OCI-LY1 (cell line): ENCODE results near the gene MOCS1.

Experiments used
- H2AFZ ChIP-seq: fragments of 200-600 bp; sonication (generic), shearing (Covaris generic); 2 replicates; pipeline ENCODE4 v1.6.0; 2014; ENCODE audit warnings: antibody characterized with exemption, mild to moderate bottlenecking, low read length
- H3F3A ChIP-seq: fragments of 200-600 bp; sonication (generic), shearing (Covaris generic); 2 replicates; pipeline ENCODE4 v1.6.0; 2014; ENCODE audit warnings: mild to moderate bottlenecking, antibody characterized with exemption, low read length, moderate library complexity; ENCODE audit not compliant: insufficient read depth
- H3K27ac ChIP-seq: fragments of 200-600 bp; sonication (generic); 2 replicates; pipeline ENCODE4 v1.5.1; 2014; ENCODE audit warnings: low read length, mixed run types, mild to moderate bottlenecking, low read depth; ENCODE audit not compliant: poor library complexity, severe bottlenecking
- H3K27me3 ChIP-seq: fragments of 200-600 bp; sonication (generic); 2 replicates; pipeline ENCODE4 v1.6.0; 2014; ENCODE audit warnings: antibody characterized with exemption, mild to moderate bottlenecking, low read length, moderate library complexity; ENCODE audit not compliant: insufficient read depth
- H3K36me3 ChIP-seq: fragments of 200-600 bp; sonication (generic); 2 replicates; pipeline ENCODE4 v1.6.1; 2014; ENCODE audit warnings: mild to moderate bottlenecking, antibody characterized with exemption, low read length, moderate library complexity, mixed read lengths; ENCODE audit not compliant: insufficient read depth
- H3K4me1 ChIP-seq: fragments of 200-600 bp; sonication (generic); 2 replicates; pipeline ENCODE4 v1.5.1; 2014; ENCODE audit warnings: mild to moderate bottlenecking, low read length, moderate library complexity; ENCODE audit not compliant: insufficient read depth, severe bottlenecking
- H3K4me2 ChIP-seq: fragments of 200-600 bp; sonication (generic), shearing (Covaris generic); 2 replicates; pipeline ENCODE4 v1.6.1; 2014; ENCODE audit warnings: low read length
- H3K4me3 ChIP-seq: fragments of 200-600 bp; sonication (generic); 2 replicates; pipeline ENCODE4 v1.5.1; 2014; ENCODE audit warnings: low read length, low read depth, mild to moderate bottlenecking, mixed read lengths; ENCODE audit not compliant: poor library complexity, severe bottlenecking
- H3K79me2 ChIP-seq: fragments of 200-600 bp; shearing (Covaris generic); 2 replicates; pipeline ENCODE4 v1.6.1; 2016; ENCODE audit warnings: mixed run types, low read length, mixed read lengths; ENCODE audit not compliant: insufficient read depth
- H3K9ac ChIP-seq: fragments of 200-600 bp; sonication (generic), shearing (Covaris generic); 2 replicates; pipeline ENCODE4 v1.6.1; 2014; ENCODE audit warnings: mild to moderate bottlenecking, low read length, mixed read lengths
- H3K9me2 ChIP-seq: fragments of 200-600 bp; sonication (generic), shearing (Covaris generic); 2 replicates; pipeline ENCODE4 v1.6.1; 2014; ENCODE audit warnings: low read depth, mild to moderate bottlenecking, low read length, mixed read lengths
- H3K9me3 ChIP-seq: fragments of 200-600 bp; shearing (Covaris generic); 2 replicates; pipeline ENCODE4 v1.6.1; 2014; ENCODE audit warnings: low read length, mixed read lengths
- H4K20me1 ChIP-seq: fragments of 200-600 bp; sonication (generic), shearing (Covaris generic); 2 replicates; pipeline ENCODE4 v1.6.0; 2016; ENCODE audit warnings: mild to moderate bottlenecking, low read length; ENCODE audit not compliant: insufficient read depth
- EZH2 ChIP-seq: fragments of 200-600 bp; sonication (generic), shearing (Covaris generic); IDR thresholded peaks from 2 replicates; pipeline ENCODE4 v1.8.0; 2017; ENCODE audit warnings: borderline replicate concordance, mixed run types, mild to moderate bottlenecking, antibody characterized with exemption, low read length, moderate library complexity, mixed read lengths
- TF ChIP-seq, protein P1 (sequence below): fragments of 200-600 bp; sonication (generic), shearing (Covaris generic); IDR thresholded peaks from 2 replicates; pipeline ENCODE4 v1.5.1; 2017; ENCODE audit warnings: mild to moderate bottlenecking, antibody characterized with exemption, low read length, moderate library complexity, mixed read lengths

The MOCS1 gene

DNA sequence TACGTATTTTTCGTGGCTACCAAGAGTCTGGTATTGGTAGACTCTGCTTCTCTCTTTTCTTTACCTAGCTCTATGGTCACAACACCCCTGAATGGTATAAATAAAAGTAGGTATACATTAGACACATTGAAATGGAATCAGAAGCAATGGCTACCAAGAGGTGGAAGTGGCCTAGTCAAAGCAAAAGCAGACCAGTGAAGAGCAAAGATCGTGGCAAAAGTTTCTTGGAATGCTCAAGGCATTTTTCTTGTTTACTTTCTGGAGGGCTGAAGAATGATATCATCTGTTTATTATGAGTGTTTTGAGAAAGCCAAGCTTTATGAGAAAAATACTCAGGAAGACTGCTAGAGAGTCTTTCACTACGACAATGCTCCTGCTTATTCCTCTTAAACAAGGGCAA, 28.6 kb upstream of the MOCS1 start:
- H3K36me3 ChIP-seq = no peaks in the 10 kb centered on the region
- H3K9me2 ChIP-seq = no peaks in the 10 kb centered on the region
- no peaks in the 10 kb centered on the region for H3F3A ChIP-seq
- no peak overlapping the region for H3K4me3 ChIP-seq
- no peaks in the 10 kb centered on the region for H3K79me2 ChIP-seq
- no peak overlapping the region for H2AFZ ChIP-seq
- no peak overlapping the region for H3K27ac ChIP-seq
- TF ChIP-seq, protein P1, sequence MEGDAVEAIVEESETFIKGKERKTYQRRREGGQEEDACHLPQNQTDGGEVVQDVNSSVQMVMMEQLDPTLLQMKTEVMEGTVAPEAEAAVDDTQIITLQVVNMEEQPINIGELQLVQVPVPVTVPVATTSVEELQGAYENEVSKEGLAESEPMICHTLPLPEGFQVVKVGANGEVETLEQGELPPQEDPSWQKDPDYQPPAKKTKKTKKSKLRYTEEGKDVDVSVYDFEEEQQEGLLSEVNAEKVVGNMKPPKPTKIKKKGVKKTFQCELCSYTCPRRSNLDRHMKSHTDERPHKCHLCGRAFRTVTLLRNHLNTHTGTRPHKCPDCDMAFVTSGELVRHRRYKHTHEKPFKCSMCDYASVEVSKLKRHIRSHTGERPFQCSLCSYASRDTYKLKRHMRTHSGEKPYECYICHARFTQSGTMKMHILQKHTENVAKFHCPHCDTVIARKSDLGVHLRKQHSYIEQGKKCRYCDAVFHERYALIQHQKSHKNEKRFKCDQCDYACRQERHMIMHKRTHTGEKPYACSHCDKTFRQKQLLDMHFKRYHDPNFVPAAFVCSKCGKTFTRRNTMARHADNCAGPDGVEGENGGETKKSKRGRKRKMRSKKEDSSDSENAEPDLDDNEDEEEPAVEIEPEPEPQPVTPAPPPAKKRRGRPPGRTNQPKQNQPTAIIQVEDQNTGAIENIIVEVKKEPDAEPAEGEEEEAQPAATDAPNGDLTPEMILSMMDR = no peak
- TF ChIP-seq EZH2 = no peak
- H3K27me3 ChIP-seq = no peaks in the 10 kb centered on the region
- no peak overlapping the region for H3K4me2 ChIP-seq
- no peaks in the 10 kb centered on the region for H3K4me1 ChIP-seq
- H3K9ac ChIP-seq = no peak overlapping the region
- no peaks in the 10 kb centered on the region for H3K9me3 ChIP-seq
- no peaks in the 10 kb centered on the region for H4K20me1 ChIP-seq

DNA sequence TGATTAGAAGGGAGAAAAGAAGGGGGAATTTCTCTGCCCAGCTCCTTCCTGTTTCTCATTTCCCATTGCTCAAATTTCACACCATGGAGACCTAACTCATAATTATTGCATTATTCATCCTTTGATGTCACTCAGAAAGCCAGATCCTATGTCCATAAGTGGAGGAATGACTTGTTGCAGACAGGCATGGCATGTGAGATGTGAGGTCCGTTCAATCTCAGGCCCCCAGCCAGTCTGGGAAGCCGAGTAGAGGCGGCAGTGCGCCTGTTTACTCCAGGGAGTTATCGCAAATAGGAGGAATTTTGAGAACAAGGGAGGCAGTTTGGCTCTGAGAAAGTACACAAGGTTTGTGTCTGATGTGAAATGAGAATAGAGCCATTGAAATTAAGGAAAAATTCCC, 26.9 kb upstream of the MOCS1 start:
- Histone ChIP-seq H3K9ac (no peak overlapping the region), H4K20me1 (no peaks in the 10 kb centered on the region), H3K4me1 (no peaks in the 10 kb centered on the region), H2AFZ (no peak overlapping the region), H3K79me2 (no peaks in the 10 kb centered on the region), H3F3A (no peaks in the 10 kb centered on the region), H3K4me3 (no peak overlapping the region), H3K36me3 (no peaks in the 10 kb centered on the region), H3K9me2 (no peaks in the 10 kb centered on the region), H3K4me2 (no peak overlapping the region), H3K9me3 (no peaks in the 10 kb centered on the region), H3K27ac (no peak overlapping the region), H3K27me3 (no peaks in the 10 kb centered on the region)
- TF ChIP-seq, protein P1 = no peak
- TF ChIP-seq EZH2 = no peak

DNA sequence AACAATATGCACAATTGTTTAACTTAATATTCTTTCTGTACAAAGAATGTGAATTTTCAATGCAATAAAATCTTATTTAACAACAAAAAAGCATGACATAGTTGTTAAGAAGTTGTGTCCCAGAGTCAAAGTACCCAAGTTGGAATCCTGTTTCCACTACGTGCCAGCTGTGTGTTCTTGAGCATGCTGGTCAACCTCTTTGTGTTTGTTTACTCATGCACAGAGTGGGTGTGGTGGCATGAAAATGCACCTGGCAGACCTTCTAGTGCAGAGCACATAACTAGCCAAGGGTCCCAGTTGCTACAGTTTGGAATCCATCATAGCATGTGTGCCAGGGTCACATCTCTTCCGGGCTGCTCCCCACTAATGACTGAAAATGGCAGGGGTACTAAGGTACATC, 24.7 kb upstream of the MOCS1 start:
- no peaks in the 10 kb centered on the region for H3K79me2 ChIP-seq
- H3F3A ChIP-seq = no peaks in the 10 kb centered on the region
- no peaks in the 10 kb centered on the region for H4K20me1 ChIP-seq
- H3K4me1 ChIP-seq = no peaks in the 10 kb centered on the region
- no peaks in the 10 kb centered on the region for H3K9me2 ChIP-seq
- no peaks in the 10 kb centered on the region for H3K9me3 ChIP-seq
- H3K36me3 ChIP-seq = no peaks in the 10 kb centered on the region
- no peaks in the 10 kb centered on the region for H3K27me3 ChIP-seq
- H3K4me2 ChIP-seq = no peak overlapping the region
- no peak overlapping the region for H3K9ac ChIP-seq
- no peak overlapping the region for H3K27ac ChIP-seq
- TF ChIP-seq, protein P1 = no peak
- TF ChIP-seq EZH2 = no peak
- H3K4me3 ChIP-seq = no peak overlapping the region
- H2AFZ ChIP-seq = no peak overlapping the region
